K562 (cell line): ENCODE results near the gene OR6P1. TPM values are rescaled to one million over a fixed set of nuclear protein-coding genes. Genes with fewer than 3 reads are reported as not detected.

ENCODE experiments used
- ATAC-seq: fragments of 200-7000 bp; cut with Tn5 transposase; 3 replicates; pipeline ENCODE4 v1.9.1; 2020; ENCODE audit warnings: moderate library complexity
- BruUV-seq: library from RNA; stranded (reverse); fragments of 400-500 nt; replicated peaks from 2 replicates; lab custom pipeline; 2021; lab: Mats Ljungman, UMichigan
- CTCF ChIA-PET: fragments of 300-600 bp; formaldehyde crosslinking; extraction: SDS; loops from one replicate; lab custom pipeline; 2021; ENCODE audit warnings: low intra/inter-chr PET ratio; lab: Yijun Ruan, JAX
- POLR2A ChIA-PET: fragments of 300-600, 350-650 bp; sonication (Branson Sonifier 250); formaldehyde crosslinking; extraction: SDS; loops from one replicate; lab custom pipeline; 2021; ENCODE audit warnings: antibody characterized with exemption, inconsistent platforms; lab: Yijun Ruan, JAX
- DNase-seq, 4 experiments: peaks; one replicate each; pipeline versions ENCODE4 v3.0.0 to v3.0.0-alpha.2; 2011 to 2018; ENCODE audit warnings: low spot score in 3 of 4, mixed read lengths in 3 of 4; ENCODE audit errors: extremely low read depth in 1 of 4
- FAIRE-seq: peaks from 2 replicates; lab custom pipeline; 2011; peaks lifted over from hg19 to GRCh38; lab: Jason Lieb, UNC
- H2AFZ ChIP-seq: 2 replicates; pipeline ENCODE4 v1.6.0; 2011; ENCODE audit warnings: low read depth, low read length, control low read depth, inconsistent platforms
- H3K27ac ChIP-seq: fragments of 200-600 bp; 3 replicates; pipeline ENCODE4 v1.8.0; 2011; ENCODE audit warnings: low read depth, mild to moderate bottlenecking, control low read depth, inconsistent platforms, low read length, moderate library complexity, mixed read lengths; ENCODE audit errors: extremely low read depth
- H3K27me3 ChIP-seq, 2 experiments: fragments of 300-600 bp in 1 of 2; 2 replicates in 1 of 2; 3 replicates in 1 of 2; pipeline versions ENCODE4 v1.6.0 to v1.8.0; 2011; ENCODE audit warnings: inconsistent platforms in 2 of 2, low read length in 2 of 2, mild to moderate bottlenecking in 1 of 2, mixed read lengths in 1 of 2, moderate library complexity in 1 of 2; ENCODE audit not compliant: control insufficient read depth in 2 of 2, insufficient read depth in 2 of 2
- H3K36me3 ChIP-seq: fragments of 300-600 bp; 3 replicates; pipeline ENCODE4 v1.8.0; 2011; ENCODE audit warnings: mild to moderate bottlenecking, low read length, inconsistent platforms; ENCODE audit not compliant: control insufficient read depth, insufficient read depth
- H3K4me1 ChIP-seq, 2 experiments: fragments of 200-600 bp in 1 of 2; replicated peaks in 1 of 2; 2 replicates in 1 of 2; 3 replicates in 1 of 2; pipeline versions ENCODE4 v1.5.1 to v1.8.0; 2011; ENCODE audit warnings: inconsistent platforms in 2 of 2, low read length in 2 of 2, mild to moderate bottlenecking in 1 of 2, mixed read lengths in 1 of 2, moderate library complexity in 1 of 2; ENCODE audit not compliant: control insufficient read depth in 2 of 2, insufficient read depth in 2 of 2
- H3K4me2 ChIP-seq: 2 replicates; pipeline ENCODE4 v1.6.1; 2011; ENCODE audit warnings: low read length, control low read depth, inconsistent platforms, mixed read lengths; ENCODE audit not compliant: insufficient read depth
- H3K4me3 ChIP-seq: fragments of 200-600 bp; sonication (generic), shearing (Covaris generic); 2 replicates; pipeline ENCODE4 v1.5.1; 2016; ENCODE audit warnings: control low read depth, inconsistent platforms
- H3K79me2 ChIP-seq: fragments of 200-600 bp; 3 replicates; pipeline ENCODE4 v1.8.0; 2011; ENCODE audit warnings: low read length, inconsistent platforms; ENCODE audit not compliant: control insufficient read depth, insufficient read depth
- H3K9ac ChIP-seq, 2 experiments: 2 replicates each; pipeline versions ENCODE4 v1.6.0 to v1.6.1; 2011; ENCODE audit warnings: low read depth in 2 of 2, low read length in 2 of 2, control low read depth in 1 of 2, inconsistent platforms in 1 of 2, mild to moderate bottlenecking in 1 of 2, mixed read lengths in 1 of 2; ENCODE audit not compliant: insufficient read depth in 1 of 2
- H3K9me1 ChIP-seq: one replicate; pipeline ENCODE4 v1.6.0; 2011; ENCODE audit warnings: inconsistent platforms, mild to moderate bottlenecking, low read length, moderate library complexity; ENCODE audit not compliant: control insufficient read depth, insufficient read depth
- H3K9me3 ChIP-seq: replicated peaks from 2 replicates; pipeline ENCODE4 v1.5.1; 2011; ENCODE audit warnings: low read depth, low read length, inconsistent platforms; ENCODE audit not compliant: control insufficient read depth, insufficient read depth
- H4K20me1 ChIP-seq: replicated peaks from 2 replicates; pipeline ENCODE4 v1.6.1; 2011; ENCODE audit warnings: low read length, inconsistent platforms, mixed read lengths; ENCODE audit not compliant: control insufficient read depth, insufficient read depth
- CHD4 ChIP-seq: fragments of 200-600 bp; sonication (generic); IDR thresholded peaks from 3 replicates; pipeline ENCODE4 v1.6.1; 2012; ENCODE audit warnings: low read depth, mild to moderate bottlenecking, mixed read lengths, low read length, inconsistent platforms; ENCODE audit not compliant: insufficient read depth, insufficient replicate concordance, poor library complexity, severe bottlenecking
- CTBP1 ChIP-seq: fragments of 450-650 bp; IDR thresholded peaks from 2 replicates; pipeline ENCODE4 v1.6.1; 2016; ENCODE audit warnings: borderline replicate concordance
- FIP1L1 ChIP-seq: fragments of 200-400 bp; formaldehyde crosslinking; IDR thresholded peaks from 2 replicates; pipeline ENCODE4 v1.6.1; 2018; ENCODE audit warnings: mild to moderate bottlenecking, low read depth, low read length; ENCODE audit not compliant: poor library complexity, severe bottlenecking
- MAFF ChIP-seq: IDR thresholded peaks from 2 replicates; pipeline ENCODE4 v1.6.1; 2012; ENCODE audit warnings: low read length, improper control_type of control experiment
- MYNN ChIP-seq, 2 experiments: sonication (generic); formaldehyde crosslinking in 1 of 2; IDR thresholded peaks; 2 replicates each; pipeline versions ENCODE4 v1.5.0 to v1.6.1; 2016 to 2020; ENCODE audit warnings: antibody characterized with exemption in 1 of 2, missing genetic modification reagents in 1 of 2
- NR3C1 ChIP-seq: sonication (generic); formaldehyde crosslinking; IDR thresholded peaks from 2 replicates; pipeline ENCODE4 v1.8.1; 2022; ENCODE audit warnings: missing genetic modification reagents
- RB1 ChIP-seq: fragments of 450-650 bp; IDR thresholded peaks from 2 replicates; pipeline ENCODE4 v1.6.1; 2017; ENCODE audit warnings: low read depth, mild to moderate bottlenecking
- RBM15 ChIP-seq: fragments of 200-400 bp; formaldehyde crosslinking; IDR thresholded peaks from 2 replicates; pipeline ENCODE4 v1.6.1; 2018; ENCODE audit warnings: mild to moderate bottlenecking, low read length, moderate library complexity; ENCODE audit not compliant: insufficient read depth
- SMAD1 ChIP-seq: fragments of 150-350 bp; IDR thresholded peaks from 2 replicates; pipeline ENCODE4 v1.6.1; 2014; ENCODE audit warnings: low read length, low read depth; ENCODE audit not compliant: partially characterized antibody
- SMC3 ChIP-seq: conservative IDR thresholded peaks from 2 replicates; pipeline ENCODE4 v1.6.1; 2011; ENCODE audit warnings: low read depth, low read length, improper control_type of control experiment; ENCODE audit not compliant: insufficient read depth
- TAL1 ChIP-seq: fragments of 450-650 bp; IDR thresholded peaks from 2 replicates; pipeline ENCODE4 v1.6.1; 2016; ENCODE audit warnings: mild to moderate bottlenecking
- ZNF133 ChIP-seq: fragments of 250-450 bp; sonication (Bioruptor Pico); IDR thresholded peaks from 2 replicates; pipeline ENCODE4 v1.4.0; 2020; ENCODE audit warnings: mild to moderate bottlenecking
- ZNF263 ChIP-seq: sonication (generic); formaldehyde crosslinking; IDR thresholded peaks from 2 replicates; pipeline ENCODE4 v1.8.0; 2022; ENCODE audit warnings: mild to moderate bottlenecking, missing genetic modification reagents, borderline replicate concordance
- ZNF384 ChIP-seq: IDR thresholded peaks from 2 replicates; pipeline ENCODE4 v1.6.1; 2012; ENCODE audit warnings: low read depth, low read length, improper control_type of control experiment
- WGBS: fragments of 100-300 bp; shearing (Covaris generic); methylation state at CpG from one replicate; pipeline ENCODE4 v1.1.6; 2016; ENCODE audit warnings: low coverage, mixed read lengths; ENCODE audit not compliant: insufficient coverage; ENCODE audit errors: missing lambda C conversion rate; 5-methylcytosine and 5-hydroxymethylcytosine counted together
- in situ Hi-C: fragments of 300-500 bp; cut with MboI; formaldehyde crosslinking; loops from 4 replicates; pipeline ENCODE4 v1.15.0; 2018; ENCODE audit warnings: inconsistent platforms, mixed read lengths
- intact Hi-C: fragments of 100-400 bp; cut with micrococcal nuclease; formaldehyde crosslinking; loops from 2 replicates; pipeline ENCODE4 v1.14.2; 2022
- polyA plus RNA-seq, 8 experiments: library from polyadenylated mRNA; depleted of rRNA in 4 of 8; stranded (reverse) in 5 of 8; unstranded in 3 of 8; fragments of >200 nt; fragmentation: Nextera tagmentation in 2 of 8; fragmentation: Illumina TruSeq in 1 of 8; extraction: Ambion mirVana in 2 of 8; extraction: Trizol in 1 of 8; gene quantifications; 2 replicates each; pipeline versions ENCODE4 v1.2.1 to v1.2.3, GENCODE V29; 2011 to 2014; ENCODE audit warnings: inconsistent platforms in 1 of 8, missing spikeins in 1 of 8
- total RNA-seq, 7 experiments: library from RNA; depleted of rRNA in 6 of 7; stranded (reverse); fragments of >200 nt in 6 of 7; fragmentation: Illumina TruSeq in 2 of 7; extraction: Trizol in 2 of 7; gene quantifications; 2 replicates each; pipeline versions ENCODE4 v1.2.1 to v1.2.3, GENCODE V29; 2011 to 2021; ENCODE audit warnings: low replicate concordance in 1 of 7

The OR6P1 gene
- total and polyA plus RNA-seq, 9 of the 15 experiments (the other 6 are each of a cell fraction or from before 2014, with no cell fraction given), result not detected

GRCh38 chr1:158554352-158554751 lies 16.0 kb downstream of the OR6P1 start, which contains the start of gene OR6Y1:
Gene OR6Y1, minus strand, starts transcription at chr1:158554405. Its CDS starts 6,300 bp downstream, at chr1:158548105.
- no peaks in the 10 kb centered on the region for H3K4me1 ChIP-seq
- intact Hi-C loops, result no loop called here
- no peaks in the 10 kb centered on the region for H4K20me1 ChIP-seq
- no peaks in the 10 kb centered on the region; a peak in 1 of 5 replicates for H3K27me3 ChIP-seq
- H2AFZ ChIP-seq, result no peak within 1 kb of the TSS
- POLR2A ChIA-PET, result no interaction called here
- no peak within 1 kb of the TSS for H3K9ac ChIP-seq
- no peaks in the 10 kb centered on the region for H3K9me1 ChIP-seq
- no peak within 1 kb of the TSS for H3K27ac ChIP-seq
- in situ Hi-C loops, result no loop called here
- CTCF ChIA-PET, result no interaction called here
- H3K79me2 ChIP-seq, result no peaks in the 10 kb centered on the region
- H3K4me2 ChIP-seq, result no peak within 1 kb of the TSS
- WGBS, result 0% methylated on average over 3 of the region's 3 CpGs
- TF ChIP-seq CHD4, result no peak
- no peak for TF ChIP-seq CTBP1
- no peak for TF ChIP-seq ZNF133 (CRISPR knock-in tag)
- TF ChIP-seq SMC3, result no peak
- no peak for TF ChIP-seq RB1
- TF ChIP-seq ZNF384, result no peak
- ATAC-seq (no peak), DNase-seq (no peak), FAIRE-seq (no peak)
- no peaks in the 10 kb centered on the region for H3K9me3 ChIP-seq
- BruUV-seq, result no TSS peak
- no peak within 1 kb of the TSS for H3K4me3 ChIP-seq
- no peaks in the 10 kb centered on the region for H3K36me3 ChIP-seq

GRCh38 chr1:158552296-158552695 lies 18.1 kb downstream of the OR6P1 start:
- TF ChIP-seq SMAD1 (no peak), MAFF (no peak), ZNF263 (CRISPR knock-in tag) (no peak), NR3C1 (CRISPR knock-in tag) (no peak), FIP1L1 (no peak), MYNN (IDR thresholded peaks at IDR 0.05) (no peak), MYNN (CRISPR knock-in tag; IDR thresholded peaks at IDR 0.05) (no peak), TAL1 (no peak), RBM15 (no peak)
- POLR2A ChIA-PET, result no interaction called here
- H3K27me3 ChIP-seq, result no peaks in the 10 kb centered on the region
- no peak overlapping the region for H3K9ac ChIP-seq
- H3K27ac ChIP-seq, result no peak overlapping the region
- CTCF ChIA-PET, result no interaction called here
- no peak overlapping the region for H2AFZ ChIP-seq
- in situ Hi-C loops (no loop called here), intact Hi-C loops (no loop called here)
- ATAC-seq, result no peak
- H4K20me1 ChIP-seq, result no peaks in the 10 kb centered on the region
- H3K4me2 ChIP-seq, result no peak overlapping the region
- no peaks in the 10 kb centered on the region for H3K79me2 ChIP-seq
- no peaks in the 10 kb centered on the region for H3K4me1 ChIP-seq
- H3K9me1 ChIP-seq, result no peaks in the 10 kb centered on the region
- no TSS peak for BruUV-seq
- 0% methylated on average over 1 of the region's 1 CpG for WGBS
- H3K4me3 ChIP-seq, result no peak overlapping the region
- no peak for FAIRE-seq
- DNase-seq, result no peak
- no peaks in the 10 kb centered on the region for H3K36me3 ChIP-seq
- H3K9me3 ChIP-seq, result no peaks in the 10 kb centered on the region
